RWPE1 (cell line): Measurements from ENCODE around the gene PPP2R3A.

ENCODE experiments used
- CTCF ChIA-PET: fragments of 350-600 bp; sonication (Branson Sonifier 250); formaldehyde crosslinking; extraction: SDS; loops from one replicate; lab custom pipeline; 2021; lab: Yijun Ruan, JAX
- POLR2A ChIA-PET: fragments of 400-600 bp; formaldehyde crosslinking; extraction: SDS; loops from one replicate; lab custom pipeline; 2020; ENCODE audit warnings: antibody characterized with exemption; ENCODE audit not compliant: low non-redundant PET; lab: Yijun Ruan, JAX
- DNase-seq: peaks from one replicate; pipeline ENCODE4 v3.0.0; 2012; ENCODE audit warnings: low spot score
- H3K27ac ChIP-seq: fragments of 450-650 bp; 2 replicates; pipeline ENCODE4 v1.5.1; 2017
- TF ChIP-seq, protein P1 (sequence below): fragments of 450-650 bp; conservative IDR thresholded peaks from 2 replicates; pipeline ENCODE4 v1.5.1; 2017; ENCODE audit warnings: low read depth, mild to moderate bottlenecking

The PPP2R3A gene

DNA sequence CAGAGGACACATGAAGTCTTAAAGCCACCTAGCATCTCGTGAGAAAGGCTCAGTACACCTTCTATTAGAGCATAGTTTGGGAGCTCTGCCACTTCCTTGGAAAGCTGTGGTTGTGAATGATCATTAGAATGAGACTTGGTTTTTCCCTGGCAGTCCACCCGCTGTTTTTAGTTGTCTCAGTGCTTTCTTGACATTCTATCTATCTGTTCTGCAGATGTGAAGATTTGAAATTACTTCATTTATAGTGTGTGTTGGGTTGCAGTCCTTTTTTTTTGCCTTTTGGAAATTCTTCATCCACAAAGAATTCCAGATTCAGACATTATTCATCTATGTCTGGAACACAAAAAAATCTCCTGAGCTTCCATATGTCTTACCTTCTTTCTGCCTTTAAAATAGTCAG, 23.7 kb downstream of the PPP2R3A start:
- TF ChIP-seq, protein P1, sequence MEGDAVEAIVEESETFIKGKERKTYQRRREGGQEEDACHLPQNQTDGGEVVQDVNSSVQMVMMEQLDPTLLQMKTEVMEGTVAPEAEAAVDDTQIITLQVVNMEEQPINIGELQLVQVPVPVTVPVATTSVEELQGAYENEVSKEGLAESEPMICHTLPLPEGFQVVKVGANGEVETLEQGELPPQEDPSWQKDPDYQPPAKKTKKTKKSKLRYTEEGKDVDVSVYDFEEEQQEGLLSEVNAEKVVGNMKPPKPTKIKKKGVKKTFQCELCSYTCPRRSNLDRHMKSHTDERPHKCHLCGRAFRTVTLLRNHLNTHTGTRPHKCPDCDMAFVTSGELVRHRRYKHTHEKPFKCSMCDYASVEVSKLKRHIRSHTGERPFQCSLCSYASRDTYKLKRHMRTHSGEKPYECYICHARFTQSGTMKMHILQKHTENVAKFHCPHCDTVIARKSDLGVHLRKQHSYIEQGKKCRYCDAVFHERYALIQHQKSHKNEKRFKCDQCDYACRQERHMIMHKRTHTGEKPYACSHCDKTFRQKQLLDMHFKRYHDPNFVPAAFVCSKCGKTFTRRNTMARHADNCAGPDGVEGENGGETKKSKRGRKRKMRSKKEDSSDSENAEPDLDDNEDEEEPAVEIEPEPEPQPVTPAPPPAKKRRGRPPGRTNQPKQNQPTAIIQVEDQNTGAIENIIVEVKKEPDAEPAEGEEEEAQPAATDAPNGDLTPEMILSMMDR: no peak
- ChIA-PET POLR2A (no interaction called here), CTCF (interaction anchor here (0.6 to 0.7 kb wide), 2 partner anchors 17 to 1475 kb away, joined by 3 to 4 read pairs; no protein-coding TSS in a partner anchor)
- no peak for DNase-seq
- H3K27ac ChIP-seq: no peak overlapping the region

GRCh38 chr3:135990903-135991302, 25.4 kb downstream of the PPP2R3A start:
- ChIA-PET POLR2A (no interaction called here), CTCF (no interaction called here)
- DNase-seq: no peak
- no peak overlapping the region for H3K27ac ChIP-seq
- TF ChIP-seq, protein P1: no peak

- no peak for DNase-seq
- POLR2A ChIA-PET: no interaction called here
- TF ChIP-seq, protein P1: no peak
- CTCF ChIA-PET: interaction anchor here (0.6 kb wide), 1 partner anchor 594 kb away, joined by 3 read pairs; no protein-coding TSS in a partner anchor
- no peak overlapping the region for H3K27ac ChIP-seq
Measured at GRCh38 chr3:135991621-135992020, 26.1 kb downstream of the PPP2R3A start.

- TF ChIP-seq, protein P1: no peak
- CTCF ChIA-PET: no interaction called here
- no peak overlapping the region for H3K27ac ChIP-seq
- POLR2A ChIA-PET: no interaction called here
- DNase-seq: peak; percentile 68
Measured at GRCh38 chr3:135992072-135992471, 26.5 kb downstream of the PPP2R3A start.

- DNase-seq: no peak
- POLR2A ChIA-PET: no interaction called here
Measured at GRCh38 chr3:135994708-135995337, 29.3 kb downstream of the PPP2R3A start.

DNA sequence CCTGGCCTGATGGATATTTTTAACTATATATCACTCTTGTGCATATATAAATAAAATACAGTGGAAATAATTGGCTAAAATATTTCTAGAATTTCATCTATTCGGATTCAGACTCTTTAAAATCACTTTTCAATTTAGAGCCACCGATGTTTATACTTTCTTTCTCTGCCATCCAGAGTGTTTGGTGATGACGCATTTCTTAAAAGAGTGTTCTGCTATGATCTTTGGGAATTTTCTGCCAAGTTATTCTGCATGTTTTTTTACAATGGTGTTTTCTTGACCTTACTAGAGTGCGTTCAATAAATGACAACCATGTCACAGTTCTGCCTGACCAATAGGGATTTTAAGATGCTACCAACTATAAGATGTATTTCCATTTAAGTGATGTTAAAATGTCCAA, 30.2 kb downstream of the PPP2R3A start:
- CTCF ChIA-PET: no interaction called here

More at GRCh38 chr3:135994708-135995337, 29.3 kb downstream of the PPP2R3A start:
- CTCF ChIA-PET: no interaction called here
- TF ChIP-seq, protein P1: no peak
- no peak overlapping the region for H3K27ac ChIP-seq

More for the DNA sequence above, 30.2 kb downstream of the PPP2R3A start:
- TF ChIP-seq, protein P1: no peak
- DNase-seq: no peak
- H3K27ac ChIP-seq: no peak overlapping the region
- POLR2A ChIA-PET: no interaction called here
